Activated CD8-positive, alpha-beta T cell treated with anti-CD3 and anti-CD28 coated beads, Interleukin-2, amount 10 ng/mL, durations not matched to agents 7 days and 5 days (primary cell): ENCODE results near the gene PIP4K2A. TPM values are rescaled to one million over a fixed set of nuclear protein-coding genes. Genes with fewer than 3 reads are reported as not detected.

Experiments
- ATAC-seq: fragments of 150-1000 bp; cut with Tn5 transposase; one replicate; pipeline ENCODE4 v1.10.0; 2021; ENCODE audit warnings: moderate library complexity
- CTCF ChIA-PET: fragments of 350-600 bp; sonication (Branson Sonifier 250); formaldehyde crosslinking; loops from one replicate; lab custom pipeline; 2021; ENCODE audit warnings: antibody characterized with exemption; lab: Charles Lee
- POLR2A ChIA-PET: fragments of 350-600 bp; sonication (Branson Sonifier 250); formaldehyde crosslinking; loops from one replicate; lab custom pipeline; 2021; ENCODE audit warnings: antibody characterized with exemption; lab: Charles Lee
- DNase-seq: peaks from one replicate; pipeline ENCODE4 v3.0.0-alpha.2; 2020
- H3K27ac Mint-ChIP-seq: one replicate; pipeline ENCODE4 v1.8.0; 2021; ENCODE audit warnings: mild to moderate bottlenecking, mixed read lengths
- H3K27me3 Mint-ChIP-seq: one replicate; pipeline ENCODE4 v1.8.0; 2021; ENCODE audit warnings: low read depth, mixed read lengths
- H3K36me3 Mint-ChIP-seq: one replicate; pipeline ENCODE4 v1.8.0; 2021; ENCODE audit warnings: low read depth, mixed read lengths
- H3K4me1 Mint-ChIP-seq: one replicate; pipeline ENCODE4 v1.8.0; 2021; ENCODE audit warnings: low read depth, mixed read lengths
- H3K4me3 Mint-ChIP-seq: one replicate; pipeline ENCODE4 v1.8.0; 2021; ENCODE audit warnings: mild to moderate bottlenecking, mixed read lengths
- H3K9me3 Mint-ChIP-seq: one replicate; pipeline ENCODE4 v1.8.0; 2022; ENCODE audit warnings: mixed read lengths; ENCODE audit not compliant: insufficient read depth
- total RNA-seq, 2 experiments: library from RNA; stranded (reverse); gene quantifications; one replicate each; pipeline ENCODE4 v1.2.3, GENCODE V29; 2021

PIP4K2A gene
- total RNA-seq, 2 experiments from 2014 or later = 154 to 164 TPM

GRCh38 chr10:22640359-22640758 lies 74.0 kb downstream of the PIP4K2A start:
- H3K27me3 Mint-ChIP-seq = no peaks in the 10 kb centered on the region
- H3K4me3 Mint-ChIP-seq = no peak overlapping the region
- H3K27ac Mint-ChIP-seq = no peak overlapping the region
- ChIA-PET CTCF (no interaction called here), POLR2A (interaction anchor here (1.5 kb wide), 1 partner anchor 74 kb away, joined by 3 read pairs; the partner anchor contains the start of gene PIP4K2A)
- H3K4me1 Mint-ChIP-seq = peaks cover 77% of the 10 kb centered on the region
- no peaks in the 10 kb centered on the region for H3K9me3 Mint-ChIP-seq
- DNase-seq (no peak), ATAC-seq (no peak)
- peaks cover 70% of the 10 kb centered on the region for H3K36me3 Mint-ChIP-seq

- ATAC-seq (no peak), DNase-seq (no peak)
- H3K27me3 Mint-ChIP-seq = no peaks in the 10 kb centered on the region
- H3K4me3 Mint-ChIP-seq = no peak overlapping the region
- CTCF ChIA-PET = interaction anchor here (0.5 to 1.2 kb wide), 2 partner anchors 20 to 352 kb away, joined by 3 read pairs; no protein-coding TSS in a partner anchor
- POLR2A ChIA-PET = interaction anchor here (1.5 kb wide), 1 partner anchor 75 kb away, joined by 3 read pairs; the partner anchor contains the start of gene PIP4K2A
- no peak overlapping the region for H3K27ac Mint-ChIP-seq
- peaks cover 70% of the 10 kb centered on the region for H3K36me3 Mint-ChIP-seq
- no peaks in the 10 kb centered on the region for H3K9me3 Mint-ChIP-seq
- H3K4me1 Mint-ChIP-seq = peaks cover 78% of the 10 kb centered on the region
Measured at GRCh38 chr10:22638863-22639262, 75.5 kb downstream of the PIP4K2A start.

GRCh38 chr10:22637491-22637890 lies 76.9 kb downstream of the PIP4K2A start:
- CTCF ChIA-PET = interaction anchor here (0.7 to 2.7 kb wide), 2 partner anchors 9 to 13 kb away, joined by 3 to 9 read pairs; no protein-coding TSS in a partner anchor
- POLR2A ChIA-PET = no interaction called here
- Mint-ChIP-seq H3K4me1 (peaks cover 78% of the 10 kb centered on the region), H3K4me3 (no peak overlapping the region), H3K9me3 (no peaks in the 10 kb centered on the region), H3K27me3 (no peaks in the 10 kb centered on the region), H3K36me3 (peaks cover 61% of the 10 kb centered on the region), H3K27ac (peak overlapping the region; percentile 2)
- ATAC-seq (no peak), DNase-seq (no peak)

GRCh38 chr10:22635650-22636049 lies 78.7 kb downstream of the PIP4K2A start:
- ChIA-PET POLR2A (interaction anchor here (0.7 to 2.0 kb wide), 3 partner anchors 11 to 274 kb away, joined by 3 to 9 read pairs (median 3); no protein-coding TSS in a partner anchor), CTCF (interaction anchor here (1.0 to 2.7 kb wide), 2 partner anchors 10 to 26 kb away, joined by 3 to 9 read pairs; no protein-coding TSS in a partner anchor)
- Mint-ChIP-seq H3K36me3 (peaks cover 57% of the 10 kb centered on the region), H3K4me3 (peak overlapping the region; percentile 19), H3K27ac (peak overlapping the region; percentile 81), H3K9me3 (no peaks in the 10 kb centered on the region), H3K4me1 (peaks cover 86% of the 10 kb centered on the region), H3K27me3 (no peaks in the 10 kb centered on the region)
- no peak for ATAC-seq
- no peak for DNase-seq

GRCh38 chr10:22634606-22635459 lies 79.5 kb downstream of the PIP4K2A start:
- Mint-ChIP-seq H3K36me3 (peaks cover 52% of the 10 kb centered on the region), H3K27ac (peak overlapping the region; percentile 81), H3K4me1 (peaks cover 90% of the 10 kb centered on the region), H3K9me3 (no peaks in the 10 kb centered on the region), H3K4me3 (peak overlapping the region; percentile 7), H3K27me3 (no peaks in the 10 kb centered on the region)
- DNase-seq (no peak), ATAC-seq (no peak)
- CTCF ChIA-PET = interaction anchor here (2.7 kb wide), 1 partner anchor 11 kb away, joined by 9 read pairs; no protein-coding TSS in a partner anchor
- POLR2A ChIA-PET = interaction anchor here (1.2 to 2.0 kb wide), 2 partner anchors 12 to 47 kb away, joined by 3 to 9 read pairs; no protein-coding TSS in a partner anchor

- H3K4me3 Mint-ChIP-seq = no peak overlapping the region
- H3K27me3 Mint-ChIP-seq = no peaks in the 10 kb centered on the region
- H3K4me1 Mint-ChIP-seq = peaks cover 91% of the 10 kb centered on the region
- ChIA-PET CTCF (interaction anchor here (0.9 to 2.5 kb wide), 2 partner anchors 11 to 35 kb away, joined by 3 to 9 read pairs; no protein-coding TSS in a partner anchor), POLR2A (no interaction called here)
- H3K36me3 Mint-ChIP-seq = peaks cover 50% of the 10 kb centered on the region
- DNase-seq = no peak
- H3K9me3 Mint-ChIP-seq = no peaks in the 10 kb centered on the region
- peak overlapping the region; percentile 70 for H3K27ac Mint-ChIP-seq
- no peak for ATAC-seq
Measured at GRCh38 chr10:22634093-22634492, 80.3 kb downstream of the PIP4K2A start.

GRCh38 chr10:22633528-22633927 lies 80.8 kb downstream of the PIP4K2A start:
- Mint-ChIP-seq H3K9me3 (no peaks in the 10 kb centered on the region), H3K27ac (peak overlapping the region; percentile 70), H3K36me3 (peaks cover 49% of the 10 kb centered on the region), H3K27me3 (no peaks in the 10 kb centered on the region), H3K4me3 (no peak overlapping the region), H3K4me1 (peaks cover 91% of the 10 kb centered on the region)
- ATAC-seq = no peak
- ChIA-PET CTCF (interaction anchor here (0.9 to 2.5 kb wide), 2 partner anchors 10 to 34 kb away, joined by 3 to 9 read pairs; no protein-coding TSS in a partner anchor), POLR2A (no interaction called here)
- no peak for DNase-seq

- peaks cover 50% of the 10 kb centered on the region for H3K36me3 Mint-ChIP-seq
- no peaks in the 10 kb centered on the region for H3K27me3 Mint-ChIP-seq
- no peak for ATAC-seq
- H3K27ac Mint-ChIP-seq = no peak overlapping the region
- CTCF ChIA-PET = interaction anchor here (0.9 to 2.5 kb wide), 3 partner anchors 10 to 34 kb away, joined by 3 to 9 read pairs (median 7); no protein-coding TSS in a partner anchor
- peaks cover 91% of the 10 kb centered on the region for H3K4me1 Mint-ChIP-seq
- no peaks in the 10 kb centered on the region for H3K9me3 Mint-ChIP-seq
- no peak overlapping the region for H3K4me3 Mint-ChIP-seq
- POLR2A ChIA-PET = no interaction called here
- DNase-seq = no peak
Measured at GRCh38 chr10:22633106-22633505, 81.3 kb downstream of the PIP4K2A start.

- Mint-ChIP-seq H3K27me3 (no peaks in the 10 kb centered on the region), H3K27ac (peak overlapping the region; percentile 96), H3K4me3 (peak overlapping the region; percentile 3), H3K4me1 (peaks cover 92% of the 10 kb centered on the region), H3K36me3 (peaks cover 45% of the 10 kb centered on the region), H3K9me3 (no peaks in the 10 kb centered on the region)
- ATAC-seq (no peak), DNase-seq (no peak)
- CTCF ChIA-PET = interaction anchor here (0.9 to 5.3 kb wide), 11 partner anchors 9 to 59 kb away, joined by 3 to 32 read pairs (median 4); no protein-coding TSS in a partner anchor
- POLR2A ChIA-PET = interaction anchor here (0.6 to 2.7 kb wide), 2 partner anchors 8 to 13 kb away, joined by 3 to 10 read pairs; no protein-coding TSS in a partner anchor
Measured at GRCh38 chr10:22631646-22632278, 82.6 kb downstream of the PIP4K2A start.

- Mint-ChIP-seq H3K36me3 (peaks cover 41% of the 10 kb centered on the region), H3K27me3 (no peaks in the 10 kb centered on the region), H3K4me1 (peaks cover 91% of the 10 kb centered on the region), H3K4me3 (peak overlapping the region; percentile 78), H3K9me3 (no peaks in the 10 kb centered on the region), H3K27ac (peak overlapping the region; percentile 96)
- ChIA-PET POLR2A (interaction anchor here (0.6 to 2.9 kb wide), 13 partner anchors 8 to 194 kb away, joined by 3 to 17 read pairs (median 4); partner anchors contain the start of gene PIP4K2A), CTCF (interaction anchor here (0.9 to 5.3 kb wide), 12 partner anchors 11 to 58 kb away, joined by 3 to 32 read pairs (median 4); no protein-coding TSS in a partner anchor)
- DNase-seq (no peak), ATAC-seq (no peak)
Measured at GRCh38 chr10:22631185-22631584, 83.2 kb downstream of the PIP4K2A start.
